Measurements from ENCODE around the gene RXRA.

RXRA gene

GRCh38 chr9:134282138-134282650 lies 44.1 kb upstream of the RXRA start:
- Histone ChIP-seq H3K4me3 (ENCODE audit: low read length in 2 of 2) (no peak overlapping the region), H3K27me3 (ENCODE audit: control insufficient read depth in 3 of 3, insufficient read depth in 3 of 3, low read depth in 1 of 3, low read length in 3 of 3) (peaks cover 0 to 34% (median 0%) of the 10 kb centered on the region in 3 experiments), H3K14ac (ENCODE audit: low read length) (no peak overlapping the region), H2AK5ac (ENCODE audit: low read depth, low read length) (peak overlapping the region; percentile 76), H3K9ac (ENCODE audit: low read depth, low read length, poor library complexity) (no peak overlapping the region), H3K4me1 (ENCODE audit: control insufficient read depth in 2 of 2, insufficient read depth in 1 of 2, low read depth in 1 of 2, low read length in 2 of 2) (peaks cover 0 to 7% of the 10 kb centered on the region in 2 donors), H4K91ac (ENCODE audit: low read depth, low read length, poor library complexity) (no peak overlapping the region), H2BK12ac (ENCODE audit: low read length) (no peak overlapping the region), H2AFZ (ENCODE audit: low read length) (no peak overlapping the region), H3K18ac (ENCODE audit: low read length) (peak overlapping the region; percentile 78), H3K4ac (ENCODE audit: low read length) (no peak overlapping the region), H3K4me2 (ENCODE audit: insufficient read depth, low read length, poor library complexity, severe bottlenecking) (no peak overlapping the region), H2BK5ac (ENCODE audit: low read length) (no peak overlapping the region), H3K27ac (replicated peaks; ENCODE audit: low read length) (no peak overlapping the region), H2BK120ac (ENCODE audit: low read depth, low read length) (peak overlapping the region; percentile 69), H3K79me1 (ENCODE audit: low read depth, low read length) (no peaks in the 10 kb centered on the region), H3K9me3 (replicated peaks in 1 of 2; ENCODE audit: control insufficient read depth in 2 of 2, insufficient read depth in 1 of 2, low read depth in 1 of 2, low read length in 2 of 2) (peaks cover 0 to 6% of the 10 kb centered on the region in 2 donors), H3K36me3 (replicated peaks in 1 of 2; ENCODE audit: control insufficient read depth in 2 of 2, insufficient read depth in 2 of 2, low read length in 2 of 2) (no peaks in the 10 kb centered on the region), H3K23ac (ENCODE audit: low read depth, low read length, poor library complexity) (no peak overlapping the region), H4K8ac (ENCODE audit: low read depth, low read length) (no peak overlapping the region), H2BK15ac (ENCODE audit: low read length) (peak overlapping the region; percentile 92)
- WGBS, 2 donors (ENCODE audit: extremely low coverage in 2 of 2, insufficient read length in 2 of 2, insufficient replicate concordance in 1 of 2): no CpG with 5 or more reads among the region's 19 CpGs
- DNase-seq (ENCODE audit: low spot score): no peak

DNA sequence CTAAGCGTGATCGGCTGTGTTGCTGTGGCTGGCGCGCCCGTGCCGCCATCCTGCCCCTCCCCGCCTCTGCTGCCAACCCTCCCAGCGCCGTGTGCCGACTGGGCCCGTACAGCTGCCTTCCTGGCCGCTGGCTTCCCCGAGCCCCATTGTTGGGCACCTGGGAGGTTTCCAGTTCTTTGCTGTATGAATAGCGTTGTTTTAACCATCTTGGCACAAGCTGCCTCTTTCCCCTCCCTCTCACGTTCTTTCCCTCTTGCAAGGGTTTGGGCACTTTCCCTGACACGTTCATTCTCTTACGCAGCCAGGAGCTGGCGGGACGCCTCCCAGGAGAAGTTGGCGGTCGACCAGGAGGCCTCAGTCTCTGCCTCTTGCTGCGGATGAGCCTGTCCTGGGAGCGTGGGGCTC lies 43.1 kb upstream of the RXRA start:
- DNase-seq (ENCODE audit: low spot score): no peak
- Histone ChIP-seq H3K4me1 (ENCODE audit: control insufficient read depth in 2 of 2, insufficient read depth in 1 of 2, low read depth in 1 of 2, low read length in 2 of 2) (peaks cover 0 to 9% of the 10 kb centered on the region in 2 donors), H4K91ac (ENCODE audit: low read depth, low read length, poor library complexity) (peak overlapping the region; percentile 22), H3K27me3 (ENCODE audit: control insufficient read depth in 3 of 3, insufficient read depth in 3 of 3, low read depth in 1 of 3, low read length in 3 of 3) (peaks cover 0 to 25% (median 0%) of the 10 kb centered on the region in 3 experiments), H3K27ac (replicated peaks; ENCODE audit: low read length) (no peak overlapping the region), H2AK5ac (ENCODE audit: low read depth, low read length) (peak overlapping the region; percentile 76), H3K4ac (ENCODE audit: low read length) (no peak overlapping the region), H3K14ac (ENCODE audit: low read length) (no peak overlapping the region), H2BK15ac (ENCODE audit: low read length) (no peak overlapping the region), H3K9ac (ENCODE audit: low read depth, low read length, poor library complexity) (no peak overlapping the region), H2BK120ac (ENCODE audit: low read depth, low read length) (peak overlapping the region; percentile 9), H2AFZ (ENCODE audit: low read length) (no peak overlapping the region), H2BK5ac (ENCODE audit: low read length) (no peak overlapping the region), H3K4me3 (ENCODE audit: low read length in 2 of 2) (no peak overlapping the region), H4K8ac (ENCODE audit: low read depth, low read length) (no peak overlapping the region), H3K36me3 (replicated peaks in 1 of 2; ENCODE audit: control insufficient read depth in 2 of 2, insufficient read depth in 2 of 2, low read length in 2 of 2) (no peaks in the 10 kb centered on the region), H3K4me2 (ENCODE audit: insufficient read depth, low read length, poor library complexity, severe bottlenecking) (no peak overlapping the region), H3K79me1 (ENCODE audit: low read depth, low read length) (no peaks in the 10 kb centered on the region), H3K23ac (ENCODE audit: low read depth, low read length, poor library complexity) (no peak overlapping the region), H2BK12ac (ENCODE audit: low read length) (no peak overlapping the region), H3K18ac (ENCODE audit: low read length) (peak overlapping the region; percentile 67), H3K9me3 (replicated peaks in 1 of 2; ENCODE audit: control insufficient read depth in 2 of 2, insufficient read depth in 1 of 2, low read depth in 1 of 2, low read length in 2 of 2) (peaks cover 0 to 6% of the 10 kb centered on the region in 2 donors)
- no CpG with 5 or more reads among the region's 23 CpGs for WGBS, 2 donors (ENCODE audit: extremely low coverage in 2 of 2, insufficient read length in 2 of 2, insufficient replicate concordance in 1 of 2)

DNA sequence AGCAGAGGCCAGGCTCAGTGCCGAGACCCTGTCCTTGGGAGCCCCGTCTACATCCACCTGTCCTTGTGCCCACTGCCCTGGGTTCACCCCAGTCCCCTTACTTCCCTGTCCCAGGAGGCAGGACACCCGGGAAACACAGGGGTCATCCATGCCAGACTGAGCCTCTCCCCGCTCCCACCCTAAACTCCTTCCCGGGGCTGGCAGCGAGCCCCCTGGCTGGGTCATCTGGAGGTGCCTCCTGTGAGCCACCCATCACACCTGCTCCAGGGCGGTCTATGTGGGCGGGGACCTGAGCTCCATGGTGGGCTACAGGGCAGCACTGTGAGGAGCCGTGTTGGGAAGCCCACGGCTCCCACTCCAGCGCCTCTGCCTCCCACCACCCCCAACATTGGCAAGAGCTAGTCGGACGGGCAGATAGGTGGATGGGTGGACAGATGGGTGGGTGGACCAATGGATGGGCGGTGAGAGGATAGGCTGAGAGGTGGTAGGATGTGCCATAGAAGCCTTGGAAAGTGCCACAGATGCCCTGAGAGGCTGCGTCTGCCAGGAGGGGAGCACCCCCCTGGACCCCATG lies 42.5 kb upstream of the RXRA start:
- H3K27ac ChIP-seq (replicated peaks; ENCODE audit: low read length): no peak overlapping the region
- H2AK5ac ChIP-seq (ENCODE audit: low read depth, low read length): peak overlapping the region; percentile 12
- no peaks in the 10 kb centered on the region for H3K36me3 ChIP-seq (replicated peaks in 1 of 2; ENCODE audit: control insufficient read depth in 2 of 2, insufficient read depth in 2 of 2, low read length in 2 of 2)
- H3K4me1 ChIP-seq (ENCODE audit: control insufficient read depth in 2 of 2, insufficient read depth in 1 of 2, low read depth in 1 of 2, low read length in 2 of 2): peaks cover 0 to 9% of the 10 kb centered on the region in 2 donors
- no peak overlapping the region for H2BK5ac ChIP-seq (ENCODE audit: low read length)
- H2BK120ac ChIP-seq (ENCODE audit: low read depth, low read length): no peak overlapping the region
- H3K4ac ChIP-seq (ENCODE audit: low read length): no peak overlapping the region
- no peak overlapping the region for H2BK12ac ChIP-seq (ENCODE audit: low read length)
- H4K8ac ChIP-seq (ENCODE audit: low read depth, low read length): no peak overlapping the region
- no peak overlapping the region for H3K9ac ChIP-seq (ENCODE audit: low read depth, low read length, poor library complexity)
- no peak overlapping the region for H2AFZ ChIP-seq (ENCODE audit: low read length)
- peaks cover 0 to 23% (median 0%) of the 10 kb centered on the region in 3 experiments for H3K27me3 ChIP-seq (ENCODE audit: control insufficient read depth in 3 of 3, insufficient read depth in 3 of 3, low read depth in 1 of 3, low read length in 3 of 3)
- H3K4me2 ChIP-seq (ENCODE audit: insufficient read depth, low read length, poor library complexity, severe bottlenecking): no peak overlapping the region
- H3K79me1 ChIP-seq (ENCODE audit: low read depth, low read length): no peaks in the 10 kb centered on the region
- H3K9me3 ChIP-seq (replicated peaks in 1 of 2; ENCODE audit: control insufficient read depth in 2 of 2, insufficient read depth in 1 of 2, low read depth in 1 of 2, low read length in 2 of 2): peaks cover 0 to 6% of the 10 kb centered on the region in 2 donors
- no CpG with 5 or more reads among the region's 15 CpGs for WGBS, 2 donors (ENCODE audit: extremely low coverage in 2 of 2, insufficient read length in 2 of 2, insufficient replicate concordance in 1 of 2)
- no peak overlapping the region for H4K91ac ChIP-seq (ENCODE audit: low read depth, low read length, poor library complexity)
- no peak overlapping the region for H3K4me3 ChIP-seq (ENCODE audit: low read length in 2 of 2)
- DNase-seq (ENCODE audit: low spot score): no peak
- no peak overlapping the region for H3K23ac ChIP-seq (ENCODE audit: low read depth, low read length, poor library complexity)
- H2BK15ac ChIP-seq (ENCODE audit: low read length): no peak overlapping the region
- no peak overlapping the region for H3K18ac ChIP-seq (ENCODE audit: low read length)
- H3K14ac ChIP-seq (ENCODE audit: low read length): no peak overlapping the region

DNA sequence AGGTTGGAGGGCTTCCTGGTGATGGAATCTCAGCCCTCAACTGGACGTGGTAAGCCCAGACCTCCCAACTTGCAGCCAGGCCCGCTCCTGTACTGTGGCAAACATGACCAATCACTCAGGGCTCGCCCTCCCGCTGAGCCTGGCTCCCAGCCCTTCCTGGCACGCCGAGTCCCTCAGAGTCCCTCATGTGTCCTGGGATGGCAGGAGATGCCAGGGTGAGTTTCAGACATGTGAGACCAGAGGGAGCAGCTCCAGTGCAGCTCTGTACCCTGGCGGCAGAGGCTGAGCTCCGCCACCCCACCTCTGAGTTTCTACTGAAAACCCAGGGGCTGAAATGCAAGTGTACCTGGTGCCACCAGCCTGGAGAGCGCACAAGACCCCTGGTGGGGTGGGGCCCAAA lies 42.0 kb upstream of the RXRA start:
- Histone ChIP-seq H2BK5ac (ENCODE audit: low read length) (no peak overlapping the region), H3K27me3 (ENCODE audit: control insufficient read depth in 3 of 3, insufficient read depth in 3 of 3, low read depth in 1 of 3, low read length in 3 of 3) (peaks cover 0 to 24% (median 0%) of the 10 kb centered on the region in 3 experiments), H3K36me3 (replicated peaks in 1 of 2; ENCODE audit: control insufficient read depth in 2 of 2, insufficient read depth in 2 of 2, low read length in 2 of 2) (no peaks in the 10 kb centered on the region), H3K9ac (ENCODE audit: low read depth, low read length, poor library complexity) (no peak overlapping the region), H2BK12ac (ENCODE audit: low read length) (no peak overlapping the region), H4K91ac (ENCODE audit: low read depth, low read length, poor library complexity) (no peak overlapping the region), H3K27ac (replicated peaks; ENCODE audit: low read length) (no peak overlapping the region), H3K4me2 (ENCODE audit: insufficient read depth, low read length, poor library complexity, severe bottlenecking) (no peak overlapping the region), H2AFZ (ENCODE audit: low read length) (no peak overlapping the region), H4K8ac (ENCODE audit: low read depth, low read length) (no peak overlapping the region), H2BK15ac (ENCODE audit: low read length) (no peak overlapping the region), H3K4me3 (ENCODE audit: low read length in 2 of 2) (no peak overlapping the region), H3K4ac (ENCODE audit: low read length) (no peak overlapping the region), H2BK120ac (ENCODE audit: low read depth, low read length) (no peak overlapping the region), H3K79me1 (ENCODE audit: low read depth, low read length) (no peaks in the 10 kb centered on the region), H3K4me1 (ENCODE audit: control insufficient read depth in 2 of 2, insufficient read depth in 1 of 2, low read depth in 1 of 2, low read length in 2 of 2) (peaks cover 0 to 8% of the 10 kb centered on the region in 2 donors), H3K18ac (ENCODE audit: low read length) (no peak overlapping the region), H3K9me3 (replicated peaks in 1 of 2; ENCODE audit: control insufficient read depth in 2 of 2, insufficient read depth in 1 of 2, low read depth in 1 of 2, low read length in 2 of 2) (peaks cover 0 to 2% of the 10 kb centered on the region in 2 donors), H3K23ac (ENCODE audit: low read depth, low read length, poor library complexity) (no peak overlapping the region), H2AK5ac (ENCODE audit: low read depth, low read length) (peak overlapping the region; percentile 12), H3K14ac (ENCODE audit: low read length) (no peak overlapping the region)
- WGBS, 2 donors (ENCODE audit: extremely low coverage in 2 of 2, insufficient read length in 2 of 2, insufficient replicate concordance in 1 of 2): no CpG with 5 or more reads among the region's 9 CpGs
- DNase-seq (ENCODE audit: low spot score): no peak

All from neuronal stem cell (in vitro differentiated cells).